Mammary epithelial cell (primary cell): ENCODE data around the gene CEACAM8.

ENCODE experiments used
- CTCF ChIP-seq, 2 donors: IDR thresholded peaks in 1 of 2; conservative IDR thresholded peaks in 1 of 2; 2 replicates each; pipeline ENCODE4 v1.5.1; 2011 to 2012; ENCODE audit warnings: inconsistent platforms in 2 of 2, low read length in 2 of 2, mild to moderate bottlenecking in 2 of 2, control low read depth in 1 of 2, low read depth in 1 of 2; ENCODE audit not compliant: insufficient read depth in 1 of 2; ENCODE audit errors: extremely low read depth in 1 of 2
- EZH2 ChIP-seq: IDR thresholded peaks from 2 replicates; pipeline ENCODE4 v1.6.1; 2012; ENCODE audit warnings: low read length, inconsistent platforms, borderline replicate concordance

DNA sequence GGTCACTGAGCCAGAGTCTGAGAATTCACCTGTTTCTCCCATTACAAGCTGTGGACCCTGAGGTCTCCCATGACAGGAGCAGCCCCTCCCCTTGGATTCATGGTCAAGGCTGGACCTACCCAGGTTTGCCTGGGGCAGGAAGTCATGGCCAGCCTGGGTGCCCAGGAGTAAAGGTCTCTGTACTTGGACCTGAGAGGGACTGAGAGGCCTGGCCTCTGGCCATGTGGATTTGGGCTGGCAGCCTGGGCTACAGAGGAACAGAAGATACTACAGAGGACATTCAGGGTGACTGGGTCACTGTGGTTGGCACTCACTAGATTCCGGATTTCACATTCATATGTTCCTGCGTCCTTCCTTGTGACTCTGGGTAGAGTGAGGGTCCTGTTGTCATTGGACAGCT lies 31.5 kb upstream of the CEACAM8 start:
- no peak for TF ChIP-seq CTCF (conservative IDR thresholded peaks at IDR 0.05 in 1 of 2, IDR thresholded peaks at IDR 0.05 in 1 of 2; ENCODE audit: extremely low read depth in 1 of 2, insufficient read depth in 1 of 2, low read depth in 1 of 2, low read length in 2 of 2)
- no peak for TF ChIP-seq EZH2
